Measurements from ENCODE around the gene MLXIP. TPM values are rescaled to one million over a fixed set of nuclear protein-coding genes. Genes with fewer than 3 reads are reported as not detected.

MLXIP gene
- total and polyA plus RNA-seq, 2 experiments from 2014 or later: 8.2 to 11.0 TPM

DNA sequence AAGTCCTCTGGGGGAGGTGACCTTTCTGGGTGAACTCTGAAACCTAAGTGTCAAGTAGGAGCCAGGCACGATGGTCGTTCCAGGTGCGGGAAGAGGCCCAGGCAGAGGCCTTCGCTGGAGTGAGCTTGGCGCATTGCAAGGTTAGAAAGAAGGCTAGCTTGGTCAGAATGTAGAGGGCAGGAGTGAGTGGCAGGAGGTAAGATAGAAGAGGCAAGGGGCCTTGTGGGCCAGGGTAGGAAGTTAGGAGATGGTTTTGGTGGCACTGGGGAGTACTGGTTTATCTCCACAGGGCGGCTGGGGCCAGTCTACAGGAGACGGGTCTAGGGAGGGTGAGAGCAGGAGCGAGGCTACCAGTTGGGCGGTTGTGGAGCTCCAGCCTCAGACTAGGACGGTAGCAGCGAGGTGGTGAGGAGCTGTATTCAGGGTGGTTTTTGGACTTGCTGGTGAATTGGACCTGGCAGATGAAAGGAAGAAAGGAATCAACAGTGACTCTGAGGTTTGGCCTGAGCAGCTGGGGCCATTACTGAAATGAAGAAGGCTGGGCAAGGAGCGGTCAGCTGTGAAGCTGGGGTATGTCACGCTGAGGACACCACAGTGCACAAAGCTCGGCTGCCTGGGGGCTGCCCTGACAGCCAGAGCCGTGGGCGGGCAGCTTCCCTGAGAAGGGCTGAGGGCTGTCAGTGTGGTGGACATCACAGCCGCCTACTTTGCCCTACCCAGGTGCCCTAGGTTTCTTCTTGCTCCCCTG lies 9.0 kb downstream of the MLXIP start:
- Histone ChIP-seq H3K27me3 (no peaks in the 10 kb centered on the region), H3K27ac (no peak overlapping the region), H3K36me3 (no peaks in the 10 kb centered on the region), H3K4me3 (no peak overlapping the region), H3K4me1 (ENCODE audit: low read depth) (peaks cover 13% of the 10 kb centered on the region), H3K9me3 (ENCODE audit: low read depth) (no peaks in the 10 kb centered on the region)
- TF ChIP-seq CTCF (IDR thresholded peaks at IDR 0.05; ENCODE audit: low read depth, low read length): no peak
- no peak for DNase-seq (ENCODE audit: low read depth in 1 of 2, low spot score in 1 of 2)

- Histone ChIP-seq H3K9me3 (ENCODE audit: low read depth) (no peaks in the 10 kb centered on the region), H3K27me3 (no peaks in the 10 kb centered on the region), H3K36me3 (no peaks in the 10 kb centered on the region), H3K27ac (no peak overlapping the region), H3K4me1 (ENCODE audit: low read depth) (peaks cover 11% of the 10 kb centered on the region), H3K4me3 (no peak overlapping the region)
- no peak for TF ChIP-seq CTCF (IDR thresholded peaks at IDR 0.05; ENCODE audit: low read depth, low read length)
- DNase-seq (ENCODE audit: low read depth in 1 of 2, low spot score in 1 of 2): peak in 1 of 2 donors; percentile 41
Observed at GRCh38 chr12:122088179-122088810, 9.7 kb downstream of the MLXIP start.

DNA sequence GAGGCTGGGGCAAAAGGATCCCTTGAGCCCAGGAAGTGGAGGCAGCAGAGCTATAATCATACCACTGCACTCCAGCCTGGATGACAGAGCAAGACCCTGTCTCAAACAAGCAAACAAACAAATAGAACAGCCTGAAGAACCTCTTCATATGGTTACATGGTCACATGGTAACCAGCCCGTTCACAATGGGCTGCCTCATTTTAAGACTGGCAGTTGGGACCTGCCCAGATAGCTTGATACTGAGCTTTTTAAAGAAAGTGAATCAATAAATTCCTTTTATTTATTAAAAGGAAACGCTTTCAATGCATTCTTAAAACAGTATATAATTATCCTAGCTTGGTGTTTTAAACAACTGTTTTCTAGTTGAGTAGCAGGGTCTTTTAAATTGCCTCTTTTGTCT lies 10.5 kb downstream of the MLXIP start:
- Histone ChIP-seq H3K9me3 (ENCODE audit: low read depth) (no peaks in the 10 kb centered on the region), H3K4me3 (no peak overlapping the region), H3K4me1 (ENCODE audit: low read depth) (peaks cover 11% of the 10 kb centered on the region), H3K36me3 (no peaks in the 10 kb centered on the region), H3K27ac (no peak overlapping the region), H3K27me3 (no peaks in the 10 kb centered on the region)
- no peak for TF ChIP-seq CTCF (IDR thresholded peaks at IDR 0.05; ENCODE audit: low read depth, low read length)
- no peak for DNase-seq (ENCODE audit: low read depth in 1 of 2, low spot score in 1 of 2)

DNA sequence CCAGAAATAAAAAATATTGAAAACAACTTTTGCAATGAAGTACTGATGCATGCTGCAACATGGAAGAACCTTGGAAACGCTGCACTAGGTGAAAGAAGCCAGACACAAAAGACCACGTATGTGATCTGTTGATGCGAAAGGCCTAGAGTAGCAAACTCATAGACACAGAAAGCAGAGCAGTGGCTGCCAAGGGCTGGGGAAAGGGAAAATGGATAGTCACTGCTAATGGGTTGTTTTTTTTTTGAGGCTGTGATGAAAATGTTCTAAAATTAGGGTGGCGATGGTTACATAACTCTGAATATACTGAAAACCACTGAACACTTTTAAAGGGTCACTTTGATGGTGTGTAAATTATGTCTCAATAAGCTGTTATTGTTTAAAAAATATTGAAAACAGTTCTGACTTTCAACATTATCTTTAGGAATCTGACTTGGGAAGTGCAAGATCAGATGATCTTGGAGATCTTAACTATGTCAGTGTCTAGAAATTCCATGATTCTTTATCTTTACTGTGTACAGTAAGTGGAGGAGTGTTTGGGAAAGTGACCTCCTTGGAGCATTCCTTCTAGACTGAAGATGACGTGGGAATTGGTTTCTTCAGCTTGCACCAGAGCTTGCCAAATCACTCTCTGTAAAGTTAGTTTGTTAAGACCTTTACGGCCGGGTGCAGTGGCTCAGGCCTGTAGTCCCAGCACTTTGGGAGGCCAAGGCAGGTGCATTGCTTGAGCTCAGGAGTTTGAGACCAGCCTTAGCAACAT lies 12.4 kb downstream of the MLXIP start:
- H3K27me3 ChIP-seq: no peaks in the 10 kb centered on the region
- no peak overlapping the region for H3K4me3 ChIP-seq
- H3K4me1 ChIP-seq (ENCODE audit: low read depth): peaks cover 11% of the 10 kb centered on the region
- peak in 1 of 2 donors; percentile 97 for DNase-seq (ENCODE audit: low read depth in 1 of 2, low spot score in 1 of 2)
- H3K27ac ChIP-seq: no peak overlapping the region
- H3K36me3 ChIP-seq: no peaks in the 10 kb centered on the region
- no peaks in the 10 kb centered on the region for H3K9me3 ChIP-seq (ENCODE audit: low read depth)
- TF ChIP-seq CTCF (IDR thresholded peaks at IDR 0.05; ENCODE audit: low read depth, low read length): no peak

DNA sequence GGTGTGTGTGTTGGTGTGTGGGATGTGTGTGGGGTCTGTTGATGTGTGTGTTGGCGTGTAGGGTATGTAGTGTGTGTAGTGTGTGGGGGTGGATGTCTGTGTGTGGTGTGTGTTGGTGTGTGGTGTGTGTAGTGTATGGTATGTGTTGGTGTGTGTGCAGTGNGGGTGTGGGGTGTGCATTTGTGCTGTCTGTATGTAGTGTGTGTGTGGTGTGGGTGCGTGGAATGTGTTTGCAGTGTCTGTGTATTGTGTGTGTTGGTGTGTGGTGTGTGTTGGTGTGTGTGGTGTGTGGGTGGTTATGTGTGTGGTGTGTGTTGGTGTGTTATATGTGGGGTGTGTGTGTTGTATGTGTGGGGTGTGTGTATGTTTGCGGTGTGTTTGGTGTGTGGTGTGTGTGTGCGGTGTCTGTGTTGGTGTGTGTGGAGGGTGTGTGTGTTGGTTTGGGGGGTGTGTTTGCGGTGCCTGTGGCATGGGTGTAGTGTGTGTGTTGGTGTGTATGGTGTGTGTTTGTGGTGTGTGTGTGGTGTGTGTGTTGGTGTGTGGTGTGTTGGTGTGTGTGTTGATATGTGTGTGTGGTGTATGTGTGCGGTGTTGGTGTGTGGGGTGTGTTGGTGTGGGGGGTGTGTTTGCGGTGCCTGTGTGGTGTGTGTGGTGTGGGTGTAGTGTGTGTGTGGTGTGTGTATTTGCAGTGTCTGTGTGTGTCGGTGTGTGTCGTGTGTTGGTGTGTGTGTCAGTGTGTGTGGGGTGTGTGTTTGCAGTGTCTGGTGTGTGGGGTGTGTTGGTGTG lies 14.7 kb downstream of the MLXIP start:
- Histone ChIP-seq H3K36me3 (no peaks in the 10 kb centered on the region), H3K27me3 (no peaks in the 10 kb centered on the region), H3K27ac (no peak overlapping the region), H3K4me1 (ENCODE audit: low read depth) (peaks cover 8% of the 10 kb centered on the region), H3K9me3 (ENCODE audit: low read depth) (no peaks in the 10 kb centered on the region), H3K4me3 (no peak overlapping the region)
- DNase-seq (ENCODE audit: low read depth in 1 of 2, low spot score in 1 of 2): no peak
- TF ChIP-seq CTCF (IDR thresholded peaks at IDR 0.05; ENCODE audit: low read depth, low read length): no peak
